Stimulated activated CD8-positive, alpha-beta memory T cell treated with anti-CD3 and anti-CD28 coated beads, Interleukin-4, amount 100 ng/mL, for 48 hours (primary cell): ENCODE data around the gene THBS3.
A peak's percentile ranks its signal among the peaks of the same experiment; 100 is the strongest.
"Not testable (repeated sequence)": the region's sequence is repeated elsewhere in the genome, so short reads cannot be mapped to it uniquely, and the experiment has no call there.

Experiments
- DNase-seq: peaks from one replicate; pipeline ENCODE4 v3.0.0-alpha.2; 2020

THBS3 gene

GRCh38 chr1:155233502-155233901 lies 25.8 kb upstream of the THBS3 start:
- not testable (repeated sequence) for DNase-seq

- DNase-seq = not testable (repeated sequence)
These were observed 24.6 kb upstream of the THBS3 start for GRCh38 chr1:155232001-155232978.

- not testable (repeated sequence) for DNase-seq
These were observed 23.6 kb upstream of the THBS3 start for GRCh38 chr1:155231302-155231701.

GRCh38 chr1:155228096-155228427 lies 20.4 kb upstream of the THBS3 start:
- DNase-seq = no peak

GRCh38 chr1:155227261-155228095 lies 19.8 kb upstream of the THBS3 start:
- peak; percentile 99 for DNase-seq

- peak; percentile 68 for DNase-seq
These were observed 19.2 kb upstream of the THBS3 start for GRCh38 chr1:155226910-155227260.

DNA sequence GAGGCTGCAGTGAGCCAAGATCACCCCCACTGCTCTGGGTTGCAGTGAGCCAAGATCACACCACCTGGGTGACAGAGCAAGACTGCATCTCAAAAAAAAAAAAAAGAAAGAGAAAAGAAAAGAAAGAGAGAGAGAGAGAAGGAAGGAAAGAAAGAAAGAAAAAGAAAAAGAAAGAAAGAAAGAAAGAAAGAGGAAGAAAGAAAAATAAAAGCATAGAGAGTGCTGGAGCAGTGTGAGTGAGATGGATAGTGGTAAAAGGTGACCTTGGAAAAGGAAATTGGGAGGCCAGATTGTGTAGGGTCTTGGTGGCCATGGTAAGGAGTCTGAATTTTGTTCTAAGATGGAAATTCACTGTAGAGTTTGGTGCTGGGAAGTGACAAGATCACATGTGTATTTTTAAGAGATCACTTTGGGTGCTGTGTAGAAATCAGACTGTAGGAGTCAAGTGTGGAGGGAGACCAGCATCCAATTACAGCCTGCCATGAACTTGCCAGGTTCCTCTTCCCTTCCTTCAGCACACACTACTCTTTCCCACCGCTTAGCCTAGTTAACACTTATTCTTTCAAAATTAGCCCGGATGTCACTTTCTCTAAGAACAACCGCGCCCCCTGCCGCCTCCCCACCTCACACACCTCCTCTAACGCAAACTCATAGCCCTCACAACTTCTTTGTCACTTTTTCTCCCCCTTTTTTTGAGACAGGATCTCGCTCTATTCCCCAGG lies 18.7 kb upstream of the THBS3 start:
- peak; percentile 84 for DNase-seq

DNA sequence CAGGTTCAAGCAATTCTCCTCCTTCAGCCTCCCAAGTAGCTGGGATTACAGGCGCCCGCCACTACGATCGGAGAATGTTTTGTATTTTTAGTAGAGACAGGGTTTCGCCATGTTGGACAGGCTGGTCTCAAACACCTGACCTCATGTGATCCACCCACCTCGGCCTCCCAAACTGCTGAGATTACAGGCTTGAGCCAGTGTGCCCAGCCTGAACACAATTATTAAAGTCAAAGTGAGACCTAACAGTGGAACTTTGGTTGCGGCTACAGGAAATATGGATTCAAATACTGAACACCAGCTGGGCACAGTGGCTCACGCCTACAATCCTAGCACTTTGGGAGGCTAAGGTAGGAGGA lies 17.7 kb upstream of the THBS3 start:
- DNase-seq = not testable (repeated sequence)

- DNase-seq = no peak
These were observed 15.3 kb upstream of the THBS3 start for GRCh38 chr1:155223047-155223446.

GRCh38 chr1:155220211-155220965 lies 12.7 kb upstream of the THBS3 start:
- not testable (repeated sequence) for DNase-seq

GRCh38 chr1:155219592-155220031 lies 11.9 kb upstream of the THBS3 start:
- DNase-seq = no peak

- DNase-seq = peak; percentile 41
These were observed 11.3 kb upstream of the THBS3 start for GRCh38 chr1:155218854-155219591.

DNA sequence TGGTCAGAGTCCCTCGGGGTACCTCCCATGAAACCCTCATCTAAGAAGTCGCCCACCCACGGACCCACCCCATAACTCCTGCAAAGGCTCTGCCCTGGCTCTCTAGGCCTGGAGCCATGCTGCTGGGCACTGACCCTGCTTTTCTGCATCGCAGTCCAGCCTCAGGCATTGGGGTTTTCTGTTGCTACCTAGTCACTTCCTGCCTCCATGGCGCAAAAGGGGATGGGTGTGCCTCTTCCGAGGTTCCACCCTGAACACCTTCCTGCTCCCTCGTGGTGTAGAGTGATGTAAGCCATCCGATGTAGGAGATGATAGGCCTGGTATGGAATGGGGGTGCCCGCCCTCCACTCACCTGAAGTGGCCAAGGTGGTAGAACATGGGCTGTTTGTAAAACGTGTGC lies 7.0 kb upstream of the THBS3 start:
- not testable (repeated sequence) for DNase-seq

DNA sequence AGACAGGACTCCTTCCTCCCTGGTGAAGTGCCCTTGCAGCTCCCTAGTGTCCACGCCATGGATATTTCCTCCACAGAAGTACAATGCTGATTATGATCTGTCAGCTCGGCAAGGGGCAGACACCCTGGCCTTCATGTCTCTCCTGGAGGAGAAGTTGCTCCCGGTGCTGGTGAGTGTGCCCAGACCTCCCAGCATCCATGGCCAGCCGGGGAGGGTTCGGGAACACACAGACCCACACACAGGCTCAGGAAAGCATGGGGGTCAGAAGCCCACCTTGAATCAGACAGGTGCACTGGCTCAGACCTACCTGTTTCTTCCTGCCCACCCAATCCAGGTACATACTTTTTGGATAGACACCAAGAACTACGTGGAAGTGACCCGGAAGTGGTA lies 4.3 kb upstream of the THBS3 start:
- DNase-seq = not testable (repeated sequence)

- not testable (repeated sequence) for DNase-seq
These were observed 3.8 kb upstream of the THBS3 start for GRCh38 chr1:155211381-155212050.

DNA sequence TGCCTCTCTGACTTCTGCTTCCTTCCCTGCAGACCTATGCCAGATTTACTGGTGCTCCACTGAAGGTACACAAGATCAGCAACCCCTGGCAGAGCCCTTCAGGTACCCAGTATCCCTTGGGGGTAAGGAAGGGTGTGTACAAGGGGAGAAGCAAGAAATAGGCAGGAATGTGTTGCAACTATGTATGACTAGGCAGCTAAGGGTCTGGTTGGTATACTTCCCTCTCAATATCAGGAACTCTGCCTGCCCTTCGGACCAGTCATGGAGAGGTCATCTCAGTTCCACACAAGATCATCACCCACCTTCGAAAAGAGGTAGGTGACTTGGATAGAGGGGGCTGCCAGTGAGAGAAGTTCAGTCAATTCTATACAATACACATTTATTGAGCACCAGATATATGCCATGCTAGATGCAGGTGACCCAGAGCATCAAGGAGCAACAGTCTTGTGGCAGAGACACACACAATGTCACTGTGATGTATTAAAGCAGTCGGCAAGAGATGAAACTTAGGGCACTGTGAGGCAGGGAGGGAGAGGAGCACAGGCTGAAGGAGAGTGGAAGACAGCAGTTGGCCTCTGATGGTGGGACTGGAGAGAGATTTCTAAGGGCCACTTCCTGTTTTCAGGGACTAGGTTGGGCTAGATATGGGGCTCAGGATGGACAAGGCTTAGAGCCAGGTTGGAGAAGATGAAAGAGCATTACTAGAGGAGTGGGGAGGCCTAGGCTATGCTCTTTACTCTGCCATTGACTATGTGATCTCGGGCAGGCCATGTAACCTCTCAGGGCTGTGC lies 2.8 kb upstream of the THBS3 start:
- no peak for DNase-seq

GRCh38 chr1:155209312-155209721 lies 1.6 kb upstream of the THBS3 start:
- no peak for DNase-seq

GRCh38 chr1:155208541-155209311 lies 1.0 kb upstream of the THBS3 start, which contains the start of gene MTX1:
Gene MTX1 (plus strand): TSS chr1:155208695. CDS start chr1:155208805, 110 bp downstream.
- peak; percentile 90 for DNase-seq
